Lung (tissue), 12 donors: ENCODE results near the gene GLI3. TPM values are rescaled to one million over a fixed set of nuclear protein-coding genes. Genes with fewer than 3 reads are reported as not detected.
A peak's percentile ranks its signal among the peaks of the same experiment; 100 is the strongest.

Source experiments
- ATAC-seq: fragments of 200-7000 bp; cut with Tn5 transposase; one replicate; pipeline ENCODE4 v1.9.1; 2020; ENCODE audit warnings: moderate number of reproducible peaks; ENCODE audit not compliant: insufficient read depth, low FRiP score
- DNase-seq, 3 donors: peaks; one replicate each; pipeline ENCODE4 v3.0.0-alpha.2; 2013 to 2017
- H3K27ac ChIP-seq, 2 donors: one replicate each; pipeline ENCODE4 v1.5.1; 2013; ENCODE audit warnings: mild to moderate bottlenecking in 2 of 2, moderate library complexity in 2 of 2, control low read depth in 1 of 2, inconsistent platforms in 1 of 2, low read depth in 1 of 2, low read length in 1 of 2
- H3K27me3 ChIP-seq, 3 donors: one replicate each; pipeline ENCODE4 v1.5.1; 2013; ENCODE audit warnings: low read length in 2 of 3; ENCODE audit not compliant: control insufficient read depth in 3 of 3, insufficient read depth in 3 of 3
- H3K36me3 ChIP-seq, 4 donors: one replicate each; pipeline ENCODE4 v1.5.1; 2013; ENCODE audit warnings: low read length in 4 of 4, mild to moderate bottlenecking in 1 of 4, moderate library complexity in 1 of 4; ENCODE audit not compliant: control insufficient read depth in 4 of 4, insufficient read depth in 4 of 4
- H3K4me1 ChIP-seq, 5 donors: one replicate each; pipeline ENCODE4 v1.5.1; 2013; ENCODE audit warnings: low read length in 5 of 5, mild to moderate bottlenecking in 2 of 5, moderate library complexity in 1 of 5; ENCODE audit not compliant: control insufficient read depth in 5 of 5, insufficient read depth in 5 of 5
- H3K4me3 ChIP-seq: one replicate; pipeline ENCODE4 v1.5.1; 2013; ENCODE audit warnings: mild to moderate bottlenecking, control low read depth, moderate library complexity
- H3K9ac ChIP-seq, 2 donors: one replicate each; pipeline ENCODE4 v1.5.1; 2013; ENCODE audit warnings: low read length in 2 of 2, control low read depth in 1 of 2; ENCODE audit not compliant: insufficient read depth in 1 of 2
- H3K9me3 ChIP-seq, 4 donors: one replicate each; pipeline ENCODE4 v1.5.1; 2013; ENCODE audit warnings: low read length in 3 of 4, mild to moderate bottlenecking in 1 of 4, moderate library complexity in 1 of 4; ENCODE audit not compliant: control insufficient read depth in 4 of 4, insufficient read depth in 3 of 4
- CTCF ChIP-seq: IDR thresholded peaks from 2 replicates; pipeline ENCODE4 v1.5.1; 2012; ENCODE audit warnings: mild to moderate bottlenecking; ENCODE audit errors: control extremely low read depth, extremely low read depth
- WGBS, 2 donors: extraction: QIAGEN DNeasy Blood & Tissue Kit; methylation state at CpG; one replicate each; pipeline ENCODE4 v1.1.7; 2013; 5-methylcytosine and 5-hydroxymethylcytosine counted together
- polyA plus RNA-seq, 2 donors: library from polyadenylated mRNA; stranded (reverse); fragments of 200-250 nt; gene quantifications; one replicate each; pipeline ENCODE4 v1.2.1, GENCODE V29; 2013
- total RNA-seq, 2 donors: library from RNA; depleted of rRNA in 1 of 2; stranded (reverse); fragments of >200 nt in 1 of 2; gene quantifications; one replicate each; pipeline ENCODE4 v1.2.1, GENCODE V29; 2014 to 2021
- donor health status: control.
- donor health status: control.
- donor health status: Bipolar disorder and iron deficiency.
- donor health status: healthy.
- donor health status: DM: yes; HTN: yes; CAD: no.

Gene GLI3
- total and polyA plus RNA-seq, 4 donors, result 2.0 to 23.4 (median 10.3) TPM

DNA sequence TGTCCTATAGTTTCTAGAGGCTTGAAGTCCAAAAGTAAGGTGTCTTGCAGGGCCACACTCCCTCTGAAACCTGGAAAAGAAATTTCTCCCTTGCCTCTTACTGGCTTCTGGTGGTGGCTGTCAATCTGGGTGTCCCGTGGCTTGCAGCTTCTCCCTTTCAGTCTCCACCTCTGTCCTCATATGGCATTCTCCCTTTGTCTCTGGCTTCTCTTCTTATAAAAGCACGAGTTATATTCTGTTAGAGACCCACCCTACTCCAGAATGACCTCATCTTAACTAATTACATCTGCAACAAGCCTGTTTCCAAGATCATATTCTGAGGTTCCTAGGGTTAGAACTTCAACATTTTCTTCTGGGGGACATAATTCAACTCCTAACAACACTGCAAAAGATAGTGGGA is 3.4 kb upstream of the GLI3 start:
- WGBS, 2 donors, result 63 to 74% methylated on average over 2 of the region's 2 CpGs
- no peak for TF ChIP-seq CTCF
- no peak for DNase-seq
- no peak overlapping the region for H3K9ac ChIP-seq
- no peaks in the 10 kb centered on the region for H3K36me3 ChIP-seq
- no peaks in the 10 kb centered on the region for H3K9me3 ChIP-seq
- H3K27ac ChIP-seq, result no peak overlapping the region
- peaks cover 0 to 2% (median 0%) of the 10 kb centered on the region in 3 donors for H3K27me3 ChIP-seq
- ATAC-seq, result no peak
- H3K4me3 ChIP-seq, result no peak overlapping the region
- H3K4me1 ChIP-seq, result peaks cover 0 to 25% (median 5%) of the 10 kb centered on the region in 5 donors

- peak in 2 of 3 donors; percentile 33 to 41 for DNase-seq
- Histone ChIP-seq H3K9me3 (no peaks in the 10 kb centered on the region), H3K27me3 (peaks cover 0 to 2% (median 0%) of the 10 kb centered on the region in 3 donors), H3K4me1 (peaks cover 0 to 37% (median 7%) of the 10 kb centered on the region in 5 donors), H3K4me3 (no peak overlapping the region), H3K27ac (peak overlapping the region in 1 of 2 donors; percentile 81), H3K9ac (peak overlapping the region; percentile 14 to 21), H3K36me3 (no peaks in the 10 kb centered on the region)
- TF ChIP-seq CTCF, result no peak
- ATAC-seq, result no peak
- WGBS, 2 donors, result 52 to 59% methylated on average over 15 of the region's 15 CpGs
Measured at GRCh38 chr7:42238709-42239366, 1.8 kb upstream of the GLI3 start.

- no peaks in the 10 kb centered on the region for H3K9me3 ChIP-seq
- no peaks in the 10 kb centered on the region for H3K36me3 ChIP-seq
- TF ChIP-seq CTCF, result no peak
- H3K27ac ChIP-seq, result peak overlapping the region; percentile 82 to 87
- H3K9ac ChIP-seq, result peak overlapping the region; percentile 14 to 21
- peaks cover 0 to 2% (median 0%) of the 10 kb centered on the region in 3 donors for H3K27me3 ChIP-seq
- ATAC-seq (peak; percentile 3), DNase-seq (peak; percentile 92 to 95 (median 94))
- peaks cover 0 to 45% (median 14%) of the 10 kb centered on the region in 5 donors for H3K4me1 ChIP-seq
- H3K4me3 ChIP-seq, result peak overlapping the region; percentile 73
- 9 to 10% methylated on average over 38 to 63 of the region's 66 CpGs for WGBS, 2 donors
Measured at GRCh38 chr7:42237811-42238541, 967 bp upstream of the GLI3 start.
